Ovary (tissue), 9 donors: Measurements from ENCODE around the gene KAT8. TPM values are rescaled to one million over a fixed set of nuclear protein-coding genes. Genes with fewer than 3 reads are reported as not detected.

Experiments used
- DNase-seq, 5 donors: peaks; one replicate each; pipeline ENCODE4 v3.0.0-alpha.2; 2019 to 2020
- H3K27ac ChIP-seq, 2 donors: fragments of 200-600 bp; one replicate each; pipeline versions ENCODE4 v1.5.1 to v1.8.0; 2019 to 2022
- H3K27me3 ChIP-seq: fragments of 200-600 bp; one replicate; pipeline ENCODE4 v1.8.0; 2022
- H3K36me3 ChIP-seq: fragments of 200-600 bp; sonication (generic); one replicate; pipeline ENCODE4 v1.5.1; 2019
- H3K4me1 ChIP-seq: one replicate; pipeline ENCODE4 v1.8.1; 2013; ENCODE audit warnings: mild to moderate bottlenecking, moderate library complexity; ENCODE audit not compliant: insufficient read depth
- H3K4me3 ChIP-seq: fragments of 200-600 bp; sonication (generic); one replicate; pipeline ENCODE4 v1.5.1; 2017
- H3K9me3 ChIP-seq, 2 donors: fragments of 200-600 bp in 1 of 2; sonication (generic) in 1 of 2; one replicate each; pipeline versions ENCODE4 v1.5.1 to v1.8.1; 2013 to 2019; ENCODE audit warnings: mild to moderate bottlenecking in 1 of 2, moderate library complexity in 1 of 2
- EP300 ChIP-seq: sonication (generic); formaldehyde crosslinking; IDR thresholded peaks from one replicate; pipeline ENCODE4 v1.6.1; 2017; ENCODE audit warnings: antibody characterized with exemption
- POLR2A ChIP-seq: fragments of 450-650 bp; IDR thresholded peaks from one replicate; pipeline ENCODE4 v1.6.1; 2017; ENCODE audit warnings: antibody characterized with exemption, mild to moderate bottlenecking, moderate library complexity
- WGBS, 3 donors: extraction: QIAGEN DNeasy Blood & Tissue Kit in 1 of 3; methylation state at CpG; one replicate each; pipeline versions ENCODE4 v1.1.5 to v1.1.7; 2013 to 2017; 5-methylcytosine and 5-hydroxymethylcytosine counted together
- intact Hi-C, 4 donors: fragments of 100-400 bp; cut with DNase I; formaldehyde crosslinking; loops; one replicate each; pipeline versions ENCODE4 v1.11.0 to v1.15.1; 2022 to 2023
- polyA plus RNA-seq, 2 donors: library from polyadenylated mRNA; stranded (reverse); fragments of 200-250 nt in 1 of 2; fragments of 350-450 nt in 1 of 2; fragmentation: Illumina TruSeq in 1 of 2; extraction: RNeasy Lipid Tissue Mini Kit (QIAGEN cat#74804) in 1 of 2; gene quantifications; one replicate each; pipeline ENCODE4 v1.2.3, GENCODE V29; 2013 to 2014
- total RNA-seq, 7 donors: library from RNA; depleted of rRNA in 2 of 7; stranded (reverse); fragments of >200 nt in 2 of 7; fragmentation: NEBNext Ultra II Directional in 3 of 7; extraction: Animal tissue kit (Norgen Biotek cat#: 25700) in 3 of 7; gene quantifications; one replicate each; pipeline versions ENCODE4 v1.1.0 to v1.2.4, GENCODE V29; 2016 to 2023
- TF ChIP-seq, protein P1 (sequence below), 3 donors: fragments of 450-650 bp in 2 of 3; fragments of 200-600 bp in 1 of 3; IDR thresholded peaks; one replicate each; pipeline versions ENCODE4 v1.5.1 to v1.8.0; 2016 to 2022; ENCODE audit warnings: antibody characterized with exemption in 3 of 3, mild to moderate bottlenecking in 1 of 3
- donor health status: DM: no; HTN: no; CAD: no; lungs with moderate emphysema.
- donor health status: DM: no; HTN: no; CAD: no.
- donor health status: Bipolar disorder and iron deficiency.
- donor health status: DM: yes; HTN: yes; CAD: no.
- donor health status: DM: no; HTN: no; CAD: no.
- donor health status: DM: yes; HTN: yes; CAD: no.

Gene KAT8
- total and polyA plus RNA-seq, 9 donors = 66.4 to 129 (median 88.7) TPM

- Histone ChIP-seq H3K4me3 (no peak overlapping the region), H3K9me3 (no peaks in the 10 kb centered on the region), H3K4me1 (peaks cover 2% of the 10 kb centered on the region), H3K27me3 (no peaks in the 10 kb centered on the region), H3K36me3 (no peaks in the 10 kb centered on the region), H3K27ac (no peak overlapping the region)
- DNase-seq = no peak
- intact Hi-C loops = loop anchor here in 1 of 4 donors (10.0 kb wide), 1 partner anchor 101 kb away; the partner anchor contains the start of gene FUS
- 79 to 87% (median 83%) methylated on average over 13 of the region's 13 CpGs for WGBS, 3 donors
- TF ChIP-seq POLR2A (no peak), EP300 (no peak)
- TF ChIP-seq, protein P1, sequence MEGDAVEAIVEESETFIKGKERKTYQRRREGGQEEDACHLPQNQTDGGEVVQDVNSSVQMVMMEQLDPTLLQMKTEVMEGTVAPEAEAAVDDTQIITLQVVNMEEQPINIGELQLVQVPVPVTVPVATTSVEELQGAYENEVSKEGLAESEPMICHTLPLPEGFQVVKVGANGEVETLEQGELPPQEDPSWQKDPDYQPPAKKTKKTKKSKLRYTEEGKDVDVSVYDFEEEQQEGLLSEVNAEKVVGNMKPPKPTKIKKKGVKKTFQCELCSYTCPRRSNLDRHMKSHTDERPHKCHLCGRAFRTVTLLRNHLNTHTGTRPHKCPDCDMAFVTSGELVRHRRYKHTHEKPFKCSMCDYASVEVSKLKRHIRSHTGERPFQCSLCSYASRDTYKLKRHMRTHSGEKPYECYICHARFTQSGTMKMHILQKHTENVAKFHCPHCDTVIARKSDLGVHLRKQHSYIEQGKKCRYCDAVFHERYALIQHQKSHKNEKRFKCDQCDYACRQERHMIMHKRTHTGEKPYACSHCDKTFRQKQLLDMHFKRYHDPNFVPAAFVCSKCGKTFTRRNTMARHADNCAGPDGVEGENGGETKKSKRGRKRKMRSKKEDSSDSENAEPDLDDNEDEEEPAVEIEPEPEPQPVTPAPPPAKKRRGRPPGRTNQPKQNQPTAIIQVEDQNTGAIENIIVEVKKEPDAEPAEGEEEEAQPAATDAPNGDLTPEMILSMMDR (IDR thresholded peaks at IDR 0.05) = no peak
These were observed 33.5 kb upstream of the KAT8 start for GRCh38 chr16:31083981-31084380.

GRCh38 chr16:31084584-31085302, 32.7 kb upstream of the KAT8 start:
- 81 to 88% (median 87%) methylated on average over 9 to 16 of the region's 16 CpGs for WGBS, 3 donors
- TF ChIP-seq, protein P1 (IDR thresholded peaks at IDR 0.05) = no peak
- TF ChIP-seq POLR2A (no peak), EP300 (no peak)
- no peak for DNase-seq
- Histone ChIP-seq H3K9me3 (no peaks in the 10 kb centered on the region), H3K36me3 (no peaks in the 10 kb centered on the region), H3K4me3 (no peak overlapping the region), H3K27ac (no peak overlapping the region), H3K4me1 (peaks cover 2% of the 10 kb centered on the region), H3K27me3 (no peaks in the 10 kb centered on the region)
- intact Hi-C loops = loop anchor here in 1 of 4 donors (10.0 kb wide), 1 partner anchor 100 kb away; the partner anchor contains the start of gene FUS

DNA sequence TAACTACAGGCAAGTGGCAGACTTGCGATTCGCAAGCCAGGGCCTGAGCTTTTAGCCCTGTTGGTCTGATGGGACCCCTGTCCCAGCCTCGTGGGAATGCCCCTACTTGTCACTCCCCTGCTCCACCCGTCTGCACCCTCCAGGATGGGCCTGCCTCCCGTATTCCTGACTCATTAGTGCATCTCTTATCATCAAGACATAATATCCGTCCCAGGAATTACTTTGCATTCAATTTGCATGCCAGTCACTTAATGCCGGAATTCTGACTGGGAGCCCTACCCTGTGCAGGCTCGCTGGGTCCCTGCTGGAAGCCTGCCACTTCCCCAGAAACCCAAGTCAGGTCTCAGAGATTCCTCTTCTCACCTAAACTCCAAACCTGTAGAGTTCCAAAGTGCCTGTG, 32.1 kb upstream of the KAT8 start:
- DNase-seq = no peak
- intact Hi-C loops = loop anchor here in 1 of 4 donors (10.0 kb wide), 1 partner anchor 99 kb away; the partner anchor contains the start of gene FUS
- H3K9me3 ChIP-seq = no peaks in the 10 kb centered on the region
- H3K27me3 ChIP-seq = no peaks in the 10 kb centered on the region
- WGBS, 3 donors = 63 to 77% (median 66%) methylated on average over 8 of the region's 8 CpGs
- TF ChIP-seq EP300 = no peak
- TF ChIP-seq POLR2A = no peak
- TF ChIP-seq, protein P1 (IDR thresholded peaks at IDR 0.05) = no peak
- H3K36me3 ChIP-seq = no peaks in the 10 kb centered on the region
- no peak overlapping the region for H3K27ac ChIP-seq
- H3K4me1 ChIP-seq = peaks cover 2% of the 10 kb centered on the region
- no peak overlapping the region for H3K4me3 ChIP-seq

DNA sequence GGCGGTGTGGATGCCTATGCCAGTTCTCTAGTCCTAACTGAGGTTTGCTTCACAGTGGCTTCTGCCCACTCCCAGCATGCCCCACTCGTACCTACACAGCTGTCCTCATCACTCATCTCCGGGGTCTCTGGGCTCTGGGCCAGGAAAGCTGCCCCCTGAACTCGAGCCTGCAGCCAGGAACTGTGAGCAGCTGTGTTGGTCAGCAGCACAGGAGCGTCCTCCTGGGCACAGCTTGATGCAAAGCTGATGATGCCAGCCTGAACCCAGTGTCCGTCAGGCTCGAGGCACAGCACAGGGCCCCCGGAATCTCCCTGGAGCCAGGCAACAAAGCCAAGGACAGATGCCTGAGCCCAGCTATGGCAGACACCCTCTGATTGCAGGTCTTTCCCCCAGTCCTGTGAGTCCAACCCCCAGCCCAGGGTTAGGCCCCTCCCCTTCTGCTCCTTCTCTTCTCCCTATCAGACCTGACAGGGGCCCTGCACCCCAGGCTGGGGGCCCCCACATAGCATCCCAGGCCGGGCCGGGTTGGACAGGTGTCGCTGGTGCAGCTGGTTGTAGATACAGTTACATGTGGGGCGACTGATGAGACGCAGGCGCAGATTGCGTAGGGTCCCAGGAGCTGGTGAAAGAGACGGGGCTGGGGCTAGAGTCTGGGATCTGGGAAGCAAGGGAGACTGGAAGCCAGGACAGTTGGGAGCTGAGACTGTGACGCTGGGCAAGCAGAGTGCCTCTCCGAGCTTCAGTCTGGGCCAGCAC, 31.4 kb upstream of the KAT8 start:
- intact Hi-C loops = loop anchor here in 1 of 4 donors (10.0 kb wide), 1 partner anchor 99 kb away; the partner anchor contains the start of gene FUS
- Histone ChIP-seq H3K27me3 (no peaks in the 10 kb centered on the region), H3K27ac (no peak overlapping the region), H3K9me3 (no peaks in the 10 kb centered on the region), H3K4me3 (no peak overlapping the region), H3K36me3 (no peaks in the 10 kb centered on the region), H3K4me1 (peaks cover 2% of the 10 kb centered on the region)
- no peak for DNase-seq
- TF ChIP-seq, protein P1 (IDR thresholded peaks at IDR 0.05) = no peak
- TF ChIP-seq EP300 (no peak), POLR2A (no peak)
- WGBS, 3 donors = 67 to 68% (median 68%) methylated on average over 17 to 18 of the region's 18 CpGs
